Activated T-cell treated with anti-CD3 and anti-CD28 coated beads, Interleukin-2, amount 50 U/mL, for 1 hour (primary cell): ENCODE measurements around the gene GPAT3.

Experiments used
- DNase-seq: peaks from one replicate; pipeline ENCODE4 v3.0.0-alpha.2; 2020

Gene GPAT3

GRCh38 chr4:83651846-83652245 is 115.9 kb downstream of the GPAT3 start:
- DNase-seq, result no peak
